ENCODE data around the gene PRODH2. TPM values are rescaled to one million over a fixed set of nuclear protein-coding genes. Genes with fewer than 3 reads are reported as not detected.
"Not testable (repeated sequence)": the region's sequence is repeated elsewhere in the genome, so short reads cannot be mapped to it uniquely, and the experiment has no call there.

PRODH2 gene
- total RNA-seq, 1 experiment from 2014 or later, result not detected

- Histone ChIP-seq H3K36me3 (peaks cover under 1% of the 10 kb centered on the region), H3K4me3 (no peak overlapping the region), H3K27me3 (no peaks in the 10 kb centered on the region), H3K9me3 (no peaks in the 10 kb centered on the region)
- no peak for DNase-seq
These were observed 35.4 kb downstream of the PRODH2 start for GRCh38 chr19:35777086-35777841.

- Histone ChIP-seq H3K9me3 (no peaks in the 10 kb centered on the region), H3K4me3 (peak overlapping the region; percentile 66), H3K27me3 (no peaks in the 10 kb centered on the region), H3K36me3 (no peaks in the 10 kb centered on the region; the same call in 1 of the 2 replicates)
- no peak for DNase-seq
These were observed 36.4 kb downstream of the PRODH2 start for GRCh38 chr19:35776102-35776788.

GRCh38 chr19:35775298-35776101 is 37.1 kb downstream of the PRODH2 start, which contains the start of gene ARHGAP33:
ARHGAP33 (plus strand) TSS chr19:35775564; CDS start chr19:35775659, 95 bp downstream.
- Histone ChIP-seq H3K36me3 (no peaks in the 10 kb centered on the region; the same call in 1 of the 2 replicates), H3K27me3 (no peaks in the 10 kb centered on the region), H3K9me3 (no peaks in the 10 kb centered on the region), H3K4me3 (peak within 1 kb of the TSS; percentile 66)
- peak; percentile 97 for DNase-seq

GRCh38 chr19:35775046-35775297 is 37.7 kb downstream of the PRODH2 start:
- H3K4me3 ChIP-seq, result peak overlapping the region; percentile 66
- no peaks in the 10 kb centered on the region for H3K9me3 ChIP-seq
- peaks cover under 1% of the 10 kb centered on the region for H3K36me3 ChIP-seq
- no peaks in the 10 kb centered on the region for H3K27me3 ChIP-seq
- no peak for DNase-seq

GRCh38 chr19:35774274-35775045 is 38.2 kb downstream of the PRODH2 start:
- H3K36me3 ChIP-seq, result peaks cover 4% of the 10 kb centered on the region
- peak overlapping the region; percentile 66 for H3K4me3 ChIP-seq
- no peaks in the 10 kb centered on the region for H3K27me3 ChIP-seq
- no peak for DNase-seq
- H3K9me3 ChIP-seq, result no peaks in the 10 kb centered on the region

- H3K9me3 ChIP-seq, result no peaks in the 10 kb centered on the region
- peaks cover 9% of the 10 kb centered on the region for H3K36me3 ChIP-seq
- H3K4me3 ChIP-seq, result no peak overlapping the region
- no peak for DNase-seq
- no peaks in the 10 kb centered on the region for H3K27me3 ChIP-seq
These were observed 39.4 kb downstream of the PRODH2 start for GRCh38 chr19:35773020-35773806.

- H3K4me3 ChIP-seq, H3K27me3 ChIP-seq, H3K9me3 ChIP-seq, DNase-seq: not testable (repeated sequence)
- peaks cover 18% of the 10 kb centered on the region for H3K36me3 ChIP-seq
These were observed 40.3 kb downstream of the PRODH2 start for GRCh38 chr19:35772362-35772761.

- Histone ChIP-seq H3K27me3 (no peaks in the 10 kb centered on the region), H3K9me3 (no peaks in the 10 kb centered on the region), H3K4me3 (no peak overlapping the region), H3K36me3 (peaks cover 37% of the 10 kb centered on the region)
- DNase-seq, result no peak
These were observed 44.6 kb downstream of the PRODH2 start for GRCh38 chr19:35768082-35768421.

- no peak for DNase-seq
- Histone ChIP-seq H3K27me3 (no peaks in the 10 kb centered on the region), H3K9me3 (no peaks in the 10 kb centered on the region), H3K4me3 (no peak overlapping the region), H3K36me3 (peaks cover 37% of the 10 kb centered on the region)
These were observed 45.2 kb downstream of the PRODH2 start for GRCh38 chr19:35767288-35768081.

GRCh38 chr19:35766571-35767104 is 46.0 kb downstream of the PRODH2 start:
- H3K4me3 ChIP-seq, result no peak overlapping the region

GRCh38 chr19:35764432-35765315 is 48.0 kb downstream of the PRODH2 start:
- Histone ChIP-seq H3K36me3 (peaks cover 60% of the 10 kb centered on the region), H3K4me3 (no peak overlapping the region), H3K27me3 (no peaks in the 10 kb centered on the region), H3K9me3 (no peaks in the 10 kb centered on the region)
- no peak for DNase-seq

More at GRCh38 chr19:35766571-35767104, 46.0 kb downstream of the PRODH2 start:
- peaks cover 44% of the 10 kb centered on the region for H3K36me3 ChIP-seq
- H3K27me3 ChIP-seq, result no peaks in the 10 kb centered on the region
- no peaks in the 10 kb centered on the region for H3K9me3 ChIP-seq
- no peak for DNase-seq

GRCh38 chr19:35760711-35761349 is 51.8 kb downstream of the PRODH2 start:
- Histone ChIP-seq H3K4me3 (no peak overlapping the region), H3K36me3 (peaks cover 55% of the 10 kb centered on the region), H3K9me3 (no peaks in the 10 kb centered on the region), H3K27me3 (no peaks in the 10 kb centered on the region)
- DNase-seq, result peak; percentile 19

GRCh38 chr19:35759697-35760096 is 52.9 kb downstream of the PRODH2 start:
- DNase-seq, result no peak
- no peaks in the 10 kb centered on the region for H3K9me3 ChIP-seq
- peaks cover 45% of the 10 kb centered on the region for H3K36me3 ChIP-seq
- no peaks in the 10 kb centered on the region for H3K27me3 ChIP-seq
- H3K4me3 ChIP-seq, result no peak overlapping the region; the same call in 1 of the 2 replicates
